Adrenal gland (tissue), 5 donors: ENCODE measurements around the gene SULT6B1.

Experiments used
- CTCF ChIP-seq, 6 experiments: fragments of 450-650 bp in 4 of 6; fragments of 200-600 bp in 2 of 6; sonication (generic) in 1 of 6; IDR thresholded peaks; 1 replicate in 5 of 6; 2 replicates in 1 of 6; pipeline versions ENCODE4 v1.5.1 to v1.8.0; 2016 to 2021; ENCODE audit warnings: antibody characterized with exemption in 6 of 6, mild to moderate bottlenecking in 2 of 6, moderate library complexity in 1 of 6
- POLR2A ChIP-seq, 2 donors: fragments of 450-650 bp; IDR thresholded peaks; one replicate each; pipeline ENCODE4 v1.6.1; 2017; ENCODE audit warnings: antibody characterized with exemption in 2 of 2, mild to moderate bottlenecking in 2 of 2, moderate library complexity in 1 of 2
- donor health status: DM: no; HTN: no; CAD: no.

GRCh38 chr2:37181726-37182684, 6.5 kb downstream of the SULT6B1 start:
- no peak for TF ChIP-seq CTCF (IDR thresholded peaks at IDR 0.05)
- TF ChIP-seq POLR2A (IDR thresholded peaks at IDR 0.05), result no peak
